SK-N-SH treated with all-trans-retinoic acid at 6 μM for 48 hours (cell line): ENCODE data around the gene APCDD1L.

Source experiments
- CSRNP3 ChIP-seq: fragments of 250-450 bp; sonication (Bioruptor Pico); IDR thresholded peaks from 2 replicates; pipeline ENCODE4 v1.5.1; 2021; ENCODE audit warnings: mild to moderate bottlenecking, moderate library complexity
- ZC3H10 ChIP-seq: fragments of 250-450 bp; sonication (Bioruptor Pico); IDR thresholded peaks from 2 replicates; pipeline ENCODE4 v1.5.1; 2021; ENCODE audit warnings: mild to moderate bottlenecking, moderate library complexity

- no peak for TF ChIP-seq CSRNP3 (CRISPR knock-in tag)
- TF ChIP-seq ZC3H10 (CRISPR knock-in tag): no peak
Observed at GRCh38 chr20:58547623-58548475, 32.6 kb upstream of the APCDD1L start.
